OCI-LY7 (cell line): ENCODE results near the gene IGSF21. TPM values are rescaled to one million over a fixed set of nuclear protein-coding genes. Genes with fewer than 3 reads are reported as not detected.

Source experiments
- BruUV-seq: library from RNA; stranded (reverse); fragments of 400-500 nt; replicated peaks from 2 replicates; lab custom pipeline; 2021; lab: Mats Ljungman, UMichigan
- CTCF ChIA-PET: fragments of 300-600 bp; sonication (Branson Sonifier 250); formaldehyde crosslinking; loops from one replicate; lab custom pipeline; 2022; ENCODE audit warnings: antibody characterized with exemption; ENCODE audit not compliant: unreplicated experiment; lab: Charles Lee
- POLR2A ChIA-PET: fragments of 300-600 bp; sonication (Branson Sonifier 250); formaldehyde crosslinking; loops from one replicate; lab custom pipeline; 2022; ENCODE audit warnings: antibody characterized with exemption; lab: Charles Lee
- DNase-seq: peaks from one replicate; pipeline ENCODE4 v3.0.0-alpha.2; 2015; ENCODE audit warnings: low spot score
- H2AFZ ChIP-seq: fragments of 200-600 bp; sonication (generic), shearing (Covaris generic); 2 replicates; pipeline ENCODE4 v1.6.1; 2014; ENCODE audit warnings: mild to moderate bottlenecking, antibody characterized with exemption, low read length, moderate library complexity
- H3K27ac ChIP-seq: fragments of 200-600 bp; sonication (generic); 2 replicates; pipeline ENCODE4 v1.5.1; 2014; ENCODE audit warnings: mixed run types, low read depth, mild to moderate bottlenecking, moderate library complexity, low read length, inconsistent platforms; ENCODE audit not compliant: poor library complexity, severe bottlenecking
- H3K36me3 ChIP-seq: fragments of 200-600 bp; sonication (generic); 2 replicates; pipeline ENCODE4 v1.6.1; 2014; ENCODE audit warnings: mild to moderate bottlenecking, antibody characterized with exemption, low read length, moderate library complexity, mixed read lengths; ENCODE audit not compliant: insufficient read depth
- H3K4me1 ChIP-seq: fragments of 200-600 bp; sonication (generic); 2 replicates; pipeline ENCODE4 v1.5.1; 2014; ENCODE audit warnings: mild to moderate bottlenecking, low read length; ENCODE audit not compliant: insufficient read depth, poor library complexity, severe bottlenecking
- H3K4me2 ChIP-seq: fragments of 200-600 bp; sonication (generic); 2 replicates; pipeline ENCODE4 v1.6.1; 2014; ENCODE audit warnings: mild to moderate bottlenecking, low read length
- H3K4me3 ChIP-seq: fragments of 200-600 bp; sonication (generic); 2 replicates; pipeline ENCODE4 v1.5.1; 2014; ENCODE audit warnings: mild to moderate bottlenecking, low read depth, low read length; ENCODE audit not compliant: poor library complexity, severe bottlenecking
- H3K79me2 ChIP-seq: fragments of 200-600 bp; sonication (generic); 2 replicates; pipeline ENCODE4 v1.6.1; 2016; ENCODE audit warnings: low read depth, mild to moderate bottlenecking, low read length, moderate library complexity, mixed read lengths; ENCODE audit not compliant: insufficient read depth
- H3K9me2 ChIP-seq: fragments of 200-600 bp; sonication (generic); 2 replicates; pipeline ENCODE4 v1.6.1; 2016; ENCODE audit warnings: mild to moderate bottlenecking, low read length, mixed read lengths; ENCODE audit not compliant: insufficient read depth
- H3K9me3 ChIP-seq: fragments of 200-600 bp; sonication (generic); 2 replicates; pipeline ENCODE4 v1.6.1; 2014; ENCODE audit warnings: mild to moderate bottlenecking, mixed run types, low read length, mixed read lengths
- H4K20me1 ChIP-seq: fragments of 200-600 bp; sonication (generic); 2 replicates; pipeline ENCODE4 v1.6.1; 2014; ENCODE audit warnings: mild to moderate bottlenecking, antibody characterized with exemption, low read length, moderate library complexity, mixed read lengths; ENCODE audit not compliant: insufficient read depth
- CTCF ChIP-seq: fragments of 200-600 bp; sonication (generic); conservative IDR thresholded peaks from 2 replicates; pipeline ENCODE4 v1.5.1; 2014; ENCODE audit warnings: mild to moderate bottlenecking, antibody characterized with exemption, low read length, moderate library complexity, mixed read lengths
- EZH2phosphoT487 ChIP-seq: fragments of 200-600 bp; sonication (generic); IDR thresholded peaks from 2 replicates; pipeline ENCODE4 v1.6.1; 2018; ENCODE audit warnings: low read depth, borderline replicate concordance, mild to moderate bottlenecking, mixed run types, antibody characterized with exemption, low read length, moderate library complexity, mixed read lengths
- intact Hi-C: fragments of 100-400 bp; cut with micrococcal nuclease; formaldehyde crosslinking; loops from one replicate; pipeline ENCODE4 v1.10.0; 2022; ENCODE audit not compliant: unreplicated experiment
- total RNA-seq, 2 experiments: library from RNA; depleted of rRNA in 1 of 2; stranded (reverse); fragments of >200 nt in 1 of 2; shearing (Covaris generic) in 1 of 2; gene quantifications; 2 replicates each; pipeline ENCODE4 v1.2.3, GENCODE V29; 2014 to 2022

IGSF21 gene
- total RNA-seq, 2 experiments from 2014 or later: 0.17 TPM; not detected in 1

GRCh38 chr1:18147672-18148071 is 40.1 kb downstream of the IGSF21 start:
- H3K4me1 ChIP-seq: no peaks in the 10 kb centered on the region
- no TSS peak for BruUV-seq
- POLR2A ChIA-PET: no interaction called here
- intact Hi-C loops: no loop called here
- no peak overlapping the region for H2AFZ ChIP-seq
- CTCF ChIA-PET: no interaction called here
- no peaks in the 10 kb centered on the region for H3K79me2 ChIP-seq
- H4K20me1 ChIP-seq: no peaks in the 10 kb centered on the region
- TF ChIP-seq CTCF: no peak
- H3K9me2 ChIP-seq: no peaks in the 10 kb centered on the region
- no peak for DNase-seq
- H3K36me3 ChIP-seq: no peaks in the 10 kb centered on the region
- H3K27ac ChIP-seq: no peak overlapping the region
- H3K9me3 ChIP-seq: no peaks in the 10 kb centered on the region
- H3K4me2 ChIP-seq: no peak overlapping the region
- H3K4me3 ChIP-seq: no peak overlapping the region

DNA sequence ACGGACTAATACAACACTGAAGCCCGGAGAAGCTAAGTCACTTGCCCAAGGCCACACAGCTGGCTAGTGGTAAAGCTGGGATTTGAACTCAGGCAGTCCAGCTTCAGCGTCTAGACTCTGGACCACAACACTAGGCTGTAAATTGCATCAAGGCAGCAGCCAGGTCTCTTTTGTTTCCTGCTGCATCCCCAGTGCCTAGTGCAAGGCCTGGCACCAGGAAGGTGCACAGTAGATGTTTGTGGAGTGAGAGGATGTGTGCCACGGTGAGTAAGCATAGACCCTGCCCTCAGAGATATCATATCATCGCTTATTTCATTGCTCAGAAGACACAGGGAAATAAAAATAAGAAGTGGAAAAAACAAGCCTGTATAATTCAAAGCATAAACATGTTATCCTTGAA is 40.9 kb downstream of the IGSF21 start:
- ChIA-PET POLR2A (no interaction called here), CTCF (no interaction called here)
- Histone ChIP-seq H3K36me3 (no peaks in the 10 kb centered on the region), H3K9me2 (no peaks in the 10 kb centered on the region), H4K20me1 (no peaks in the 10 kb centered on the region), H3K4me1 (no peaks in the 10 kb centered on the region), H3K4me2 (no peak overlapping the region), H3K9me3 (no peaks in the 10 kb centered on the region), H3K4me3 (no peak overlapping the region), H3K79me2 (no peaks in the 10 kb centered on the region), H2AFZ (no peak overlapping the region), H3K27ac (no peak overlapping the region)
- no peak for TF ChIP-seq EZH2phosphoT487
- no peak for TF ChIP-seq CTCF
- DNase-seq: no peak
- intact Hi-C loops: no loop called here
- BruUV-seq: no TSS peak

GRCh38 chr1:18149027-18149641 is 41.5 kb downstream of the IGSF21 start:
- no peak for DNase-seq
- Histone ChIP-seq H3K36me3 (no peaks in the 10 kb centered on the region), H3K4me3 (no peak overlapping the region), H3K4me1 (no peaks in the 10 kb centered on the region), H3K9me2 (no peaks in the 10 kb centered on the region), H4K20me1 (no peaks in the 10 kb centered on the region), H3K4me2 (no peak overlapping the region), H3K9me3 (no peaks in the 10 kb centered on the region), H2AFZ (no peak overlapping the region), H3K79me2 (no peaks in the 10 kb centered on the region), H3K27ac (no peak overlapping the region)
- ChIA-PET POLR2A (no interaction called here), CTCF (no interaction called here)
- TF ChIP-seq EZH2phosphoT487: no peak
- no peak for TF ChIP-seq CTCF
- BruUV-seq: no TSS peak
- intact Hi-C loops: no loop called here
